GM19240 (cell line): Measurements from ENCODE around the gene GIPR.

Experiments
- DNase-seq: peaks from one replicate; pipeline ENCODE4 v3.0.0; 2011; ENCODE audit warnings: low spot score; ENCODE audit not compliant: insufficient read length

The GIPR gene

DNA sequence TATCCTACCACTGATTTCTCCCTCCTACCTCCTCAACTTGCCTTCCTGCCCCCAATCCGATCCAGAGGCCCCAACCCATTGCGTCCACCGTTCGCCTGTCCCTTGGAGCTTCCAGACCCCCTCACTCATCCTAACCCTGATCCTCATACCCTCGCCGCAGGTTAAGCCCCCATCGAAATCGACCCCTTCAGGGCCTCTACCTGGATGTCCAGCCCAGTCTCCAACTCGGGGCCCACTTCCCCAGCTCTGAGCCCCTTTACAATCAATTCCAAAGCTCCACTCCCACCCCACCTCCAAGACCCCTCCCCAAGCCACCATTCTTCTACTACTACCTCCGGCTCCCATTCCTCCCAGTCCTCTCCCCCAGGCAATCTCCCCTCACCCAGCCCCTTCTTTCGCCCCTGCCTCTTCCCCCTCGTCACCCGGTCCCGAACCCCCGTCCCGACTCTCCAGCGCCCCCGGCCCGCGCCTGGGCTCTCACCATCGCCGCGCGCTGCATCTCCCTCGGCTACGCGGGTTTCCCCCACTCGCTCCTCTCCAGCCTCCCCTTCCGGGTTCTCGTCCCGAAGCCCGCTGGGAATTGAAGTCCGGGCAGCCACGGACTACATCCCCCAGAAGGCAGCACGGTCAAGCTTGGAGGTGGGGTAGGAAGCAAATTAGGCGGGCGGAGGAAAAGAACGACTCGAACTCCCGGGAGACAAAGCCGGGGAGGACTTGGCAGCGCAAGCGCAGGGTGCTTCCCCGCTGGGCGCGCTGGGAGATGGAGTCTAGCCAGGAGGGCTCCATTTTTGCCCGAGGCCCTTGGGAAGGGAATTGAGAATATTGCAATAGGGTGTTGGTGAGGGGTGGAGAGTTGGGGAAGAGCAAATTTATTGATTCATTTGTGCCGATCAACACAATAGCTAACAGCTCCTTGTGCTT lies 62.6 kb downstream of the GIPR start, which contains the start of gene FBXO46:
TSS of gene FBXO46 (minus strand) at position 529 of the 921 bp plus-strand sequence. CDS start 17,401 bp downstream, outside the sequence.
- peak; percentile 95 for DNase-seq
